ENCODE results near the gene TMEM165.

Gene TMEM165

DNA sequence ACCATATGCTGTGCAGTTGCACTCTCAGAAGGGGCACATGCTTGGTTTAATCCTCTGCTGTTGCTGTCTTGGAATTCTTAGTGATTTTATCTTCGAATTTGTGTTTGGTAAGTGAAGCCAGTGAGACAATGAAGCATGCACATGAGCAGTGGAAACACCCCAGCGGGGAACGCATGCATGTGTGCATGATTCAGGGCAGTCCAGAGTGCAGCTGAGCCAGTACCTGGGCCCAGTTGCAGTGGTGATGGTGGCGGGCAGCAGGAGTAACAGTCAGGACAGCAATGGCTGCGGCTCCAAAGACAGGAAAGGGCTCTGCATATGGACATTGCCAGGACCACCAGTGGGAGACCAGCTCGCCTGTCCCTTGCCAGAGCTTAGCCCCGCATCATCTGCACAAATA is 14.3 kb upstream of the TMEM165 start:
- no peaks in the 10 kb centered on the region for H3K9me3 Mint-ChIP-seq
- no peaks in the 10 kb centered on the region for H3K36me3 Mint-ChIP-seq
- no peak overlapping the region for H3K27ac Mint-ChIP-seq
- DNase-seq (no peak), ATAC-seq (replicated peaks) (no peak)
- H3K27me3 Mint-ChIP-seq = no peaks in the 10 kb centered on the region
- H3K4me3 Mint-ChIP-seq = no peak overlapping the region
- H3K4me1 Mint-ChIP-seq = peaks cover 0 to 1% of the 10 kb centered on the region in 2 donors

GRCh38 chr4:55382488-55383003 is 13.2 kb upstream of the TMEM165 start:
- Mint-ChIP-seq H3K4me1 (peaks cover 0 to 1% of the 10 kb centered on the region in 2 donors), H3K9me3 (no peaks in the 10 kb centered on the region), H3K27ac (no peak overlapping the region), H3K27me3 (no peaks in the 10 kb centered on the region), H3K4me3 (no peak overlapping the region), H3K36me3 (no peaks in the 10 kb centered on the region)
- DNase-seq (no peak), ATAC-seq (replicated peaks) (no peak)

DNA sequence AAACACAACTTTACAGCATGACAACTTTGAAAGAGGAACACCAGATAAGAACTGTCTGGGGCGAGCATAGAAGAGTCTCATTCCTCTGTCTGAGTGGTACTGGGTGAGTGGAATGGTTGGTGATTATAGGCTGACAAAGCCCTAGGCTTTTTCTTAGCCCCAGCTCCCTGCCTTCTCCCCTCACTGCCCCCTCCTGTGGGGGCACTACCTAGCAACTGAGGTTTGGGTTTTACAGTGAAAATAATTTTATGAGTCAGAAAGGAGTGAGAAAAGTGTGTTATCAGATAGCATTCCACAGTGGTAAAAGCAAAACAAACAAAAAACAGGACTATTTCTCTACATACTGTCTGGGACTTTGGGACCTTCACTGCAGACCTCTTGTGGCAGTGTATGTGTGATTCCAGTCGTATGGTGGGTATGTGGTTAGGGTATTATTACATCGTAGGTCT is 10.5 kb upstream of the TMEM165 start:
- ATAC-seq (replicated peaks) = no peak
- no peaks in the 10 kb centered on the region for H3K9me3 Mint-ChIP-seq

GRCh38 chr4:55386073-55386472 is 9.7 kb upstream of the TMEM165 start:
- ATAC-seq (replicated peaks) (peak in 1 of 2 donors; percentile 52), DNase-seq (no peak)
- H3K27me3 Mint-ChIP-seq = no peaks in the 10 kb centered on the region
- no peaks in the 10 kb centered on the region for H3K9me3 Mint-ChIP-seq
- H3K4me1 Mint-ChIP-seq = peaks cover 0 to 1% of the 10 kb centered on the region in 2 donors
- no peaks in the 10 kb centered on the region for H3K36me3 Mint-ChIP-seq
- H3K4me3 Mint-ChIP-seq = no peak overlapping the region
- H3K27ac Mint-ChIP-seq = no peak overlapping the region

More for the DNA sequence above, 10.5 kb upstream of the TMEM165 start:
- H3K4me1 Mint-ChIP-seq = peaks cover 0 to 1% of the 10 kb centered on the region in 2 donors
- no peak for DNase-seq
- no peaks in the 10 kb centered on the region for H3K36me3 Mint-ChIP-seq
- no peak overlapping the region for H3K27ac Mint-ChIP-seq
- H3K4me3 Mint-ChIP-seq = no peak overlapping the region
- H3K27me3 Mint-ChIP-seq = no peaks in the 10 kb centered on the region

DNA sequence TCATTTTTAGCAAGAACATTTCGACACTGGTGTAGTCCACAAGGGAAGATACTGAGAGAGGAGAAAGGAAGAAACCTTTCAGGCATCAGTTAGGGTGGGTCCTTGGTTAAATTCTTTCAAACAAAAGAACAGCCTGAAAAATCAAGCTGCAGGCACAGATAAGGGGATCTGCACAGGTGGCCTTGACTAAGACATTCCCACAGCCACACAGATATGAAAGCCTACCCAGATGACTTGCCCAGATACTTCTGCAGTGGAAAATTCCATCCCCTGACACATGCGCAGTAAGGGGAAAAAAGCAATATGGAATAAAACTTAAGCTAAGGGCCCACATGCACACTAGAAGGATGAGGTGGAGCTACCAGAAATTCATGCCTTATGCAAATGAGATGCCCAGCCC is 8.9 kb upstream of the TMEM165 start:
- no peaks in the 10 kb centered on the region for H3K36me3 Mint-ChIP-seq
- DNase-seq = no peak
- ATAC-seq (replicated peaks) = no peak
- no peak overlapping the region for H3K4me3 Mint-ChIP-seq
- H3K4me1 Mint-ChIP-seq = peaks cover 0 to 1% of the 10 kb centered on the region in 2 donors
- no peak overlapping the region for H3K27ac Mint-ChIP-seq
- no peaks in the 10 kb centered on the region for H3K9me3 Mint-ChIP-seq
- H3K27me3 Mint-ChIP-seq = no peaks in the 10 kb centered on the region

- peaks cover 20 to 24% of the 10 kb centered on the region in 2 donors for H3K4me1 Mint-ChIP-seq
- no peaks in the 10 kb centered on the region for H3K27me3 Mint-ChIP-seq
- no peaks in the 10 kb centered on the region for H3K9me3 Mint-ChIP-seq
- H3K4me3 Mint-ChIP-seq = no peak overlapping the region
- DNase-seq (no peak), ATAC-seq (replicated peaks) (no peak)
- H3K36me3 Mint-ChIP-seq = peaks cover 6 to 14% of the 10 kb centered on the region in 2 donors
- no peak overlapping the region for H3K27ac Mint-ChIP-seq
These were observed 2.1 kb upstream of the TMEM165 start for GRCh38 chr4:55393461-55394320.

DNA sequence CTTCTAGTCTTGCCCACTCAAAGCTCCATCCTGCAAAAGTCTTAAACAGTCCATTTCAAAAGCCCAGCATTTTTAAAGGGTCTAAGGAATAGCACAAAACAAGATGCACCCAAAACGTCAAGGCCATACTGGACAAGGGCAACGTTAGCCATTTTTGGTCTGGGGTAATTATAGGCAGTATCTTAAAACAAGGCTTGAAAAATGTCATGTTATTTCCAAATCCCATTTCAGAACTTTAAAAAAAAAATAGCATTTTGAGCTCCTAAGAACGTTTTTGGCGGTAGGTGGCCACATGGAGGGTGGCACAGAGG is 584 bp upstream of the TMEM165 start:
- Mint-ChIP-seq H3K9me3 (no peaks in the 10 kb centered on the region), H3K36me3 (peaks cover 7 to 17% of the 10 kb centered on the region in 2 donors), H3K4me1 (peaks cover 24 to 31% of the 10 kb centered on the region in 2 donors), H3K4me3 (peak overlapping the region; percentile 95 to 96), H3K27ac (peak overlapping the region; percentile 98), H3K27me3 (no peaks in the 10 kb centered on the region)
- no peak for DNase-seq
- ATAC-seq (replicated peaks) = peak in 1 of 2 donors; percentile 1

DNA sequence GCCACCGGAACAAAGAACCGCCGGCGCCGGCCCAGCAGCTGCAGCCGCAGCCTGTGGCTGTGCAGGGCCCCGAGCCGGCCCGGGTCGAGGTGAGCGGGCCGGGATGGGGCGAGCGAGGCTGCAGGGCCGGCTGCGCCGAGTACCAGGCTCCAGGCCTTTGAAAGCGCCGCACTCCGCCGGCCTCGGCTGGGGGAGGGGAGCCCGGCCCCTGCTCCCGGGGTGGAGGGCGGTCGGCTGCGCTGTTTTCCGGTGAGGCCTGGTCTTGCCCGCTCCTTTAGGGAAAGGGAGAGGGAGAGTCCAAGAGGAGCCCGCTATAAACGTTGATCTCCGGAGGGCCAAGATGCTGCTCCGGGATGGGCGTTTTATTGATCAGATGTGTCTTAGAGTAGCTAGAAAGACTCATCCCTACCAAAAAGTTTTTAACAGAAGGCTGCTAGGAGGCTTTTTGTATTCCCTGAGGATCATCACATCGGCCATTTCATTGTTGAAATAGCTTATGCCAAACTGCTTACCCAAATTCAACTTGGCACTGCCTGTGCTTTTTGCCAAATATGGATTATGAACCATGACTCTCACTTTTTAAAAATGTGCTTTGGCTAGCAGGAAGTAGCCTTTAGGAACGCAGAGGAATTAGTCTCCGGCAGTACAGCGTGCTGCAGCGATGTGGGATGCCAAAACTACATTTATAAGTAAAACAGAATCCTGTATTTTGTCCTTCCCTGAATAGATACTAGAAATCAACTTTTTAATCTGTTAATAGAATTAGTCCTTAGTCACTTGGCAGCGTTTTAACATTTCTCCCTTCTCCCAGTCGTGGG is 760 bp downstream of the TMEM165 start:
- ATAC-seq (replicated peaks) (peak; percentile 43 to 49), DNase-seq (peak; percentile 24)
- H3K4me3 Mint-ChIP-seq = peak overlapping the region; percentile 95 to 96
- no peaks in the 10 kb centered on the region for H3K9me3 Mint-ChIP-seq
- peak overlapping the region; percentile 98 for H3K27ac Mint-ChIP-seq
- peaks cover 29 to 42% of the 10 kb centered on the region in 2 donors for H3K4me1 Mint-ChIP-seq
- no peaks in the 10 kb centered on the region for H3K27me3 Mint-ChIP-seq
- peaks cover 7 to 27% of the 10 kb centered on the region in 2 donors for H3K36me3 Mint-ChIP-seq

- peaks cover 7 to 27% of the 10 kb centered on the region in 2 donors for H3K36me3 Mint-ChIP-seq
- H3K27me3 Mint-ChIP-seq = no peaks in the 10 kb centered on the region
- no peak for DNase-seq
- H3K4me3 Mint-ChIP-seq = peak overlapping the region; percentile 91 to 96
- H3K9me3 Mint-ChIP-seq = no peaks in the 10 kb centered on the region
- no peak for ATAC-seq (replicated peaks)
- peaks cover 29 to 42% of the 10 kb centered on the region in 2 donors for H3K4me1 Mint-ChIP-seq
- H3K27ac Mint-ChIP-seq = peak overlapping the region; percentile 85
These were observed 1.3 kb downstream of the TMEM165 start for GRCh38 chr4:55397126-55397436.

- ATAC-seq (replicated peaks) (no peak), DNase-seq (no peak)
- H3K4me3 Mint-ChIP-seq = peak overlapping the region; percentile 91 to 96
- H3K27me3 Mint-ChIP-seq = no peaks in the 10 kb centered on the region
- H3K36me3 Mint-ChIP-seq = peaks cover 7 to 27% of the 10 kb centered on the region in 2 donors
- peaks cover 29 to 42% of the 10 kb centered on the region in 2 donors for H3K4me1 Mint-ChIP-seq
- H3K27ac Mint-ChIP-seq = peak overlapping the region; percentile 85
- no peaks in the 10 kb centered on the region for H3K9me3 Mint-ChIP-seq
These were observed 2.0 kb downstream of the TMEM165 start for GRCh38 chr4:55397520-55398321.

GRCh38 chr4:55398461-55398860 is 2.7 kb downstream of the TMEM165 start:
- no peak overlapping the region for H3K27ac Mint-ChIP-seq
- DNase-seq = no peak
- H3K27me3 Mint-ChIP-seq = no peaks in the 10 kb centered on the region
- peaks cover 30 to 43% of the 10 kb centered on the region in 2 donors for H3K4me1 Mint-ChIP-seq
- H3K36me3 Mint-ChIP-seq = peaks cover 8 to 31% of the 10 kb centered on the region in 2 donors
- H3K9me3 Mint-ChIP-seq = no peaks in the 10 kb centered on the region
- ATAC-seq (replicated peaks) = no peak
- H3K4me3 Mint-ChIP-seq = peak overlapping the region; percentile 91 to 96

GRCh38 chr4:55398966-55399365 is 3.2 kb downstream of the TMEM165 start:
- H3K9me3 Mint-ChIP-seq = no peaks in the 10 kb centered on the region
- peaks cover 12 to 36% of the 10 kb centered on the region in 2 donors for H3K36me3 Mint-ChIP-seq
- no peaks in the 10 kb centered on the region for H3K27me3 Mint-ChIP-seq
- peak overlapping the region; percentile 9 to 59 for H3K4me3 Mint-ChIP-seq
- DNase-seq (no peak), ATAC-seq (replicated peaks) (no peak)
- peaks cover 34 to 48% of the 10 kb centered on the region in 2 donors for H3K4me1 Mint-ChIP-seq
- H3K27ac Mint-ChIP-seq = no peak overlapping the region

- Mint-ChIP-seq H3K36me3 (peaks cover 14 to 38% of the 10 kb centered on the region in 2 donors), H3K4me1 (peaks cover 30 to 50% of the 10 kb centered on the region in 2 donors), H3K27me3 (no peaks in the 10 kb centered on the region), H3K4me3 (no peak overlapping the region), H3K9me3 (no peaks in the 10 kb centered on the region), H3K27ac (no peak overlapping the region)
- no peak for DNase-seq
- ATAC-seq (replicated peaks) = no peak
These were observed 3.8 kb downstream of the TMEM165 start for GRCh38 chr4:55399581-55399980.

DNA sequence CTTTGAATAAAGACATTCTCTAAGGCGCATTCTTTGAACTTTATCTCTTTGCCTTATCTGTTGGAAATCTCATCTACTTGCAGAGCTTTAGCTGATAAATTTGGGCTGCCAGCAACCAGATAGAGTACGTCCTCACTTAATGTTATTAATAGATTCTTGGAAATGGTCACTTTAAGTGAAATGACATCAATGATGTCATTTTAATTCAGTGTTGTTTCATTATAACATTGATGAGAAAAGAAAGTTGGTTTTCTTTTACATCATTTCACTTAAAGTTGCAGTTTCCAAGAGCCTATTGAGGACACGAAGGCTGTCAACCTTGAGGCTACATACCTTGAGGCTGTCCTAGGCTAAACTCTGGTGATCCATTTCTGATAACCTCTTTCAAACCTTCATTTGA is 9.3 kb downstream of the TMEM165 start:
- Mint-ChIP-seq H3K36me3 (peaks cover 30 to 43% of the 10 kb centered on the region in 2 donors), H3K27me3 (no peaks in the 10 kb centered on the region), H3K4me1 (peaks cover 33 to 43% of the 10 kb centered on the region in 2 donors), H3K4me3 (no peak overlapping the region), H3K27ac (no peak overlapping the region), H3K9me3 (no peaks in the 10 kb centered on the region)
- ATAC-seq (replicated peaks) (no peak), DNase-seq (no peak)

Data from stimulated activated naive B cell treated with anti-CD40 and anti-IgM and Interleukin-4, amounts not matched to agents 10 μg/mL and 1 μg/mL and 100 μg/mL, for 72 hours (primary cell).